Pancreas (tissue), 10 donors: ENCODE results near the gene NGRN. TPM values are rescaled to one million over a fixed set of nuclear protein-coding genes. Genes with fewer than 3 reads are reported as not detected.

Experiments used
- ATAC-seq, 4 donors: fragments of 200-7000 bp; cut with Tn5 transposase; one replicate each; pipeline versions ENCODE4 v1.8.0 to v1.9.1; 2020; ENCODE audit warnings: mild to moderate bottlenecking in 4 of 4, moderate library complexity in 4 of 4
- DNase-seq, 6 donors: peaks; one replicate each; pipeline ENCODE4 v3.0.0-alpha.2; 2020
- FAIRE-seq: peaks from 2 replicates; lab custom pipeline; 2012; peaks lifted over from hg19 to GRCh38; lab: Jason Lieb, UNC
- H3K27ac ChIP-seq, 4 donors: fragments of 200-600 bp; sonication (generic); 1 replicate in 3 of 4; 2 replicates in 1 of 4; pipeline versions ENCODE4 v1.5.0 to v1.8.0; 2020
- H3K27me3 ChIP-seq, 4 donors: fragments of 200-600 bp; one replicate each; pipeline ENCODE4 v1.8.0; 2021
- H3K36me3 ChIP-seq, 3 donors: fragments of 200-600 bp; sonication (generic) in 1 of 3; one replicate each; pipeline versions ENCODE4 v1.5.0 to v1.8.0; 2020 to 2021
- H3K4me1 ChIP-seq, 3 donors: fragments of 200-600 bp; one replicate each; pipeline ENCODE4 v1.8.0; 2021
- H3K4me3 ChIP-seq, 4 donors: fragments of 200-600 bp; sonication (generic) in 2 of 4; one replicate each; pipeline versions ENCODE4 v1.5.0 to v1.8.0; 2020 to 2021
- H3K9me3 ChIP-seq, 4 donors: fragments of 200-600 bp; one replicate each; pipeline ENCODE4 v1.8.0; 2021
- CTCF ChIP-seq, 4 donors: fragments of 200-600 bp; sonication (generic) in 3 of 4; IDR thresholded peaks; one replicate each; pipeline versions ENCODE4 v1.5.0 to v1.8.0; 2021; ENCODE audit warnings: antibody characterized with exemption in 4 of 4
- WGBS, 2 donors: extraction: QIAGEN DNeasy Blood & Tissue Kit; methylation state at CpG; one replicate each; pipeline ENCODE4 v1.1.7; 2013; 5-methylcytosine and 5-hydroxymethylcytosine counted together
- intact Hi-C, 3 donors: fragments of 100-400 bp; cut with DNase I; formaldehyde crosslinking; loops; one replicate each; pipeline versions ENCODE4 v1.11.1 to v1.14.2; 2022
- polyA plus RNA-seq, 2 donors: library from polyadenylated mRNA; stranded (reverse); fragments of 200-250 nt; gene quantifications; one replicate each; pipeline ENCODE4 v1.2.3, GENCODE V29; 2013
- total RNA-seq, 6 donors: library from RNA; stranded (reverse); fragmentation: NEBNext Ultra II Directional in 4 of 6; extraction: Animal tissue kit (Norgen Biotek cat#: 25700) in 4 of 6; gene quantifications; one replicate each; pipeline versions ENCODE4 v1.2.1 to v1.2.4, GENCODE V29; 2021 to 2023
- donor health status: healthy with polysubstance abuse.
- donor health status: DM: no; HTN: no; CAD: no; lungs with moderate emphysema.
- donor health status: DM: no; HTN: no; CAD: no.
- donor health status: control.
- donor health status: control.
- donor health status: Bipolar disorder and iron deficiency.
- donor health status: DM: yes; HTN: yes; CAD: no.
- donor health status: DM: no; HTN: no; CAD: no.
- donor health status: DM: no; HTN: no; CAD: no.
- donor health status: DM: yes; HTN: yes; CAD: no.

The NGRN gene
- total and polyA plus RNA-seq, 8 donors: 19.3 to 46.8 (median 27.1) TPM

GRCh38 chr15:90225504-90226234, 39.8 kb upstream of the NGRN start:
- WGBS, 2 donors: 72 to 80% methylated on average over 18 of the region's 18 CpGs
- H3K27me3 ChIP-seq: no peaks in the 10 kb centered on the region
- intact Hi-C loops: loop anchor here in 1 of 3 donors (5.0 kb wide), 1 partner anchor 63 kb away; no protein-coding TSS in a partner anchor
- H3K27ac ChIP-seq: peak overlapping the region in 1 of 4 donors; percentile 4
- H3K4me3 ChIP-seq: no peak overlapping the region
- peak in 1 of 6 donors; percentile 81 for DNase-seq
- no peak for FAIRE-seq
- no peaks in the 10 kb centered on the region for H3K9me3 ChIP-seq
- ATAC-seq: no peak
- no peak for TF ChIP-seq CTCF (IDR thresholded peaks at IDR 0.05)
- H3K36me3 ChIP-seq: peaks cover 3 to 68% (median 27%) of the 10 kb centered on the region in 3 donors
- H3K4me1 ChIP-seq: peaks cover 33 to 41% (median 36%) of the 10 kb centered on the region in 3 donors

GRCh38 chr15:90227336-90227735, 38.1 kb upstream of the NGRN start:
- intact Hi-C loops: loop anchor here in 1 of 3 donors (5.0 kb wide), 1 partner anchor 65 kb away; no protein-coding TSS in a partner anchor
- DNase-seq (peak in 1 of 6 donors; percentile 62), ATAC-seq (no peak), FAIRE-seq (no peak)
- no peak overlapping the region for H3K4me3 ChIP-seq
- H3K36me3 ChIP-seq: peaks cover 3 to 60% (median 27%) of the 10 kb centered on the region in 3 donors
- peaks cover 38 to 51% (median 44%) of the 10 kb centered on the region in 3 donors for H3K4me1 ChIP-seq
- WGBS, 2 donors: 84 to 85% methylated on average over 7 of the region's 7 CpGs
- no peaks in the 10 kb centered on the region for H3K9me3 ChIP-seq
- H3K27me3 ChIP-seq: no peaks in the 10 kb centered on the region
- TF ChIP-seq CTCF (IDR thresholded peaks at IDR 0.05): no peak
- H3K27ac ChIP-seq: peak overlapping the region; percentile 73 to 90 (median 85)

GRCh38 chr15:90227816-90228772, 37.4 kb upstream of the NGRN start:
- FAIRE-seq (no peak), ATAC-seq (peak; percentile 52 to 75 (median 68)), DNase-seq (peak; percentile 84 to 95 (median 90))
- TF ChIP-seq CTCF (IDR thresholded peaks at IDR 0.05): no peak
- Histone ChIP-seq H3K27ac (peak overlapping the region; percentile 78 to 90 (median 85)), H3K36me3 (peaks cover 3 to 53% (median 24%) of the 10 kb centered on the region in 3 donors), H3K4me1 (peaks cover 38 to 57% (median 44%) of the 10 kb centered on the region in 3 donors), H3K9me3 (no peaks in the 10 kb centered on the region), H3K4me3 (peak overlapping the region in 1 of 4 donors; percentile 9), H3K27me3 (no peaks in the 10 kb centered on the region)
- 43 to 45% methylated on average over 38 of the region's 38 CpGs for WGBS, 2 donors
- intact Hi-C loops: loop anchor here in 1 of 3 donors (5.0 kb wide), 1 partner anchor 66 kb away; no protein-coding TSS in a partner anchor

- peak in 2 of 6 donors; percentile 30 to 72 for DNase-seq
- no peak for TF ChIP-seq CTCF (IDR thresholded peaks at IDR 0.05)
- Histone ChIP-seq H3K4me1 (peaks cover 38 to 57% (median 44%) of the 10 kb centered on the region in 3 donors), H3K27me3 (no peaks in the 10 kb centered on the region), H3K4me3 (no peak overlapping the region), H3K36me3 (peaks cover 3 to 44% (median 22%) of the 10 kb centered on the region in 3 donors), H3K9me3 (no peaks in the 10 kb centered on the region), H3K27ac (peak overlapping the region; percentile 78 to 90 (median 85))
- FAIRE-seq: no peak
- 48 to 53% methylated on average over 15 of the region's 15 CpGs for WGBS, 2 donors
- intact Hi-C loops: loop anchor here in 1 of 3 donors (5.0 kb wide), 1 partner anchor 67 kb away; no protein-coding TSS in a partner anchor
- ATAC-seq: no peak
Measured at GRCh38 chr15:90228960-90229359, 36.5 kb upstream of the NGRN start.
